Measurements from ENCODE around the gene TEX14.

DNA sequence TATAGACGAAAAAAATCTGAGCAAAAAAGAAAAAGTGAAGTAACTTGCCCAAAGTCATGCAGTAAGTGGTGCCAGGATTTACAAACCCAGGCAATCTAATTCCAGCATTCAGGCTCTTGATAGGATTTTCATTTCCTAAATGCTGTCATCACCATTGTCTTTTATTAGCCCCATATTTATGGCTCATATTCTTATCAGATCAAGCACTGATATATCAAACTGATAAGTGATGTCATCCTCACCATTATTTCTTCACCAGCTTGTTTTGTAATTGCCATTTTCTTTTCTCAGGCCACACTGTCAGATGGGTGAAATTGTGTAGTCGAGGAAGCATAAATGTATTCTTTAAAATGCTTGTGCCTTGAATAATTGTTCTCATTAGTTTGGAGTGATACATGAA is 1.9 kb upstream of the TEX14 start:
- TF ChIP-seq ARNT (IDR thresholded peaks at IDR 0.05) (no peak), SP1 (IDR thresholded peaks at IDR 0.05) (no peak), TARDBP (IDR thresholded peaks at IDR 0.05) (no peak), NFRKB (IDR thresholded peaks at IDR 0.05) (no peak), CTBP1 (IDR thresholded peaks at IDR 0.05; ENCODE audit: borderline replicate concordance) (no peak)

All from HEK293T (cell line).